HCT116 (cell line): Measurements from ENCODE around the gene FREY1. TPM values are rescaled to one million over a fixed set of nuclear protein-coding genes. Genes with fewer than 3 reads are reported as not detected.

Experiments
- ATAC-seq: fragments of 200-7000 bp; cut with Tn5 transposase; 2 replicates; pipeline ENCODE4 v1.9.1; 2020; ENCODE audit warnings: mild to moderate bottlenecking, moderate library complexity
- BruUV-seq: library from RNA; stranded (reverse); fragments of 400-500 nt; replicated peaks from 2 replicates; lab custom pipeline; 2021; lab: Mats Ljungman, UMichigan
- CTCF ChIA-PET: fragments of 300-600 bp; sonication (Branson Sonifier 250); formaldehyde crosslinking; loops from one replicate; lab custom pipeline; 2021; ENCODE audit warnings: antibody characterized with exemption; lab: Charles Lee
- POLR2A ChIA-PET: fragments of 300-600, 350-600 bp; sonication (Branson Sonifier 250); formaldehyde crosslinking; loops from one replicate; lab custom pipeline; 2021; ENCODE audit warnings: antibody characterized with exemption; lab: Charles Lee
- RAD21 ChIA-PET, 2 experiments: fragments of 300-600 bp; sonication (Branson Sonifier 250); formaldehyde crosslinking; loops; one replicate each; lab custom pipeline; 2023; ENCODE audit warnings: low total read pairs in 2 of 2; ENCODE audit not compliant: uncharacterized antibody in 2 of 2, unreplicated experiment in 2 of 2, low non-redundant PET in 1 of 2; lab: Charles Lee
- DNase-seq: peaks from one replicate; pipeline ENCODE4 v3.0.0-alpha.2; 2010; ENCODE audit warnings: low read depth, low spot score
- H2AFZ ChIP-seq: fragments of 200-600 bp; shearing (Covaris generic), sonication (generic); 2 replicates; pipeline ENCODE4 v1.6.1; 2017; ENCODE audit warnings: low read depth, mixed run types, mixed read lengths, antibody characterized with exemption, low read length; ENCODE audit not compliant: poor library complexity, severe bottlenecking
- H3K27ac ChIP-seq: 2 replicates; pipeline ENCODE4 v1.5.1; 2012; ENCODE audit warnings: low read depth, low read length
- H3K27me3 ChIP-seq: fragments of 200-600 bp; sonication (generic); 2 replicates; pipeline ENCODE4 v1.6.1; 2016; ENCODE audit warnings: mixed run types, low read length, mixed read lengths; ENCODE audit not compliant: insufficient read depth
- H3K36me3 ChIP-seq, 2 experiments: fragments of 200-500 bp in 1 of 2; fragments of 200-600 bp in 1 of 2; sonication (Bioruptor generic) in 1 of 2; sonication (generic) in 1 of 2; 2 replicates each; pipeline versions ENCODE4 v1.5.1 to v1.6.1; 2014 to 2016; ENCODE audit warnings: low read length in 2 of 2, inconsistent platforms in 1 of 2, mixed read lengths in 1 of 2, mixed run types in 1 of 2; ENCODE audit not compliant: insufficient read depth in 2 of 2, control insufficient read depth in 1 of 2
- H3K4me1 ChIP-seq, 2 experiments: fragments of 200-600 bp in 1 of 2; sonication (generic) in 1 of 2; 2 replicates each; pipeline versions ENCODE4 v1.5.1 to v1.6.1; 2012 to 2017; ENCODE audit warnings: low read length in 2 of 2, inconsistent platforms in 1 of 2, mild to moderate bottlenecking in 1 of 2, mixed read lengths in 1 of 2, mixed run types in 1 of 2, moderate library complexity in 1 of 2; ENCODE audit not compliant: insufficient read depth in 2 of 2, control insufficient read depth in 1 of 2
- H3K4me2 ChIP-seq: fragments of 200-600 bp; sonication (generic); 2 replicates; pipeline ENCODE4 v1.6.1; 2017; ENCODE audit warnings: mixed run types, low read length, mixed read lengths
- H3K4me3 ChIP-seq, 2 experiments: fragments of 200-600 bp in 1 of 2; sonication (generic) in 1 of 2; replicated peaks in 1 of 2; 2 replicates each; pipeline ENCODE4 v1.5.1; 2011 to 2016; ENCODE audit warnings: low read length in 2 of 2, control low read depth in 1 of 2, low read depth in 1 of 2, mild to moderate bottlenecking in 1 of 2, mixed read lengths in 1 of 2, mixed run types in 1 of 2
- H3K79me2 ChIP-seq: fragments of 200-600 bp; sonication (generic); 2 replicates; pipeline ENCODE4 v1.6.1; 2017; ENCODE audit warnings: mild to moderate bottlenecking, mixed run types, low read length, moderate library complexity, mixed read lengths; ENCODE audit not compliant: insufficient read depth
- H3K9ac ChIP-seq: fragments of 200-600 bp; sonication (generic); 2 replicates; pipeline ENCODE4 v1.6.1; 2016; ENCODE audit warnings: low read length, mixed read lengths
- H3K9me2 ChIP-seq: fragments of 200-600 bp; sonication (generic), shearing (Covaris generic); 2 replicates; pipeline ENCODE4 v1.6.1; 2017; ENCODE audit warnings: mixed run types, mild to moderate bottlenecking, moderate library complexity; ENCODE audit not compliant: insufficient read depth
- H3K9me3 ChIP-seq, 2 experiments: fragments of 200-500 bp in 1 of 2; fragments of 200-600 bp in 1 of 2; sonication (Bioruptor generic) in 1 of 2; sonication (generic) in 1 of 2; 2 replicates each; pipeline ENCODE4 v1.6.1; 2014 to 2017; ENCODE audit warnings: low read length in 2 of 2, mixed read lengths in 2 of 2, inconsistent platforms in 1 of 2, low read depth in 1 of 2, mild to moderate bottlenecking in 1 of 2, mixed run types in 1 of 2, moderate library complexity in 1 of 2; ENCODE audit not compliant: control insufficient read depth in 1 of 2, insufficient read depth in 1 of 2
- H4K20me1 ChIP-seq: fragments of 200-600 bp; sonication (generic), shearing (Covaris generic); 2 replicates; pipeline ENCODE4 v1.6.1; 2017; ENCODE audit warnings: mixed run types, mild to moderate bottlenecking, moderate library complexity; ENCODE audit not compliant: insufficient read depth
- ATF3 ChIP-seq: IDR thresholded peaks from 2 replicates; pipeline ENCODE4 v1.6.1; 2012
- CBX3 ChIP-seq: IDR thresholded peaks from 2 replicates; pipeline ENCODE4 v1.6.1; 2012; ENCODE audit warnings: low read depth
- CTCF ChIP-seq, 3 experiments: fragments of 200-600 bp in 1 of 3; sonication (generic) in 1 of 3; IDR thresholded peaks in 2 of 3; conservative IDR thresholded peaks in 1 of 3; 2 replicates each; pipeline ENCODE4 v1.5.1; 2012 to 2017; ENCODE audit warnings: low read depth in 2 of 3, low read length in 2 of 3, antibody characterized with exemption in 1 of 3, borderline replicate concordance in 1 of 3, control low read depth in 1 of 3, mild to moderate bottlenecking in 1 of 3, mixed read lengths in 1 of 3, mixed run types in 1 of 3, moderate library complexity in 1 of 3; ENCODE audit not compliant: insufficient read depth in 1 of 3
- EGR1 ChIP-seq: IDR thresholded peaks from 2 replicates; pipeline ENCODE4 v1.6.1; 2012; ENCODE audit warnings: low read depth
- ELF1 ChIP-seq: IDR thresholded peaks from 2 replicates; pipeline ENCODE4 v1.6.1; 2012; ENCODE audit warnings: low read depth, borderline replicate concordance
- EZH2 ChIP-seq: fragments of 200-600 bp; sonication (generic); IDR thresholded peaks from 2 replicates; pipeline ENCODE4 v1.6.1; 2017; ENCODE audit warnings: antibody characterized with exemption, mixed run types
- FOSL1 ChIP-seq: IDR thresholded peaks from 2 replicates; pipeline ENCODE4 v1.6.1; 2012; ENCODE audit warnings: low read depth
- POLR2A ChIP-seq: IDR thresholded peaks from 2 replicates; pipeline ENCODE4 v1.7.0; 2011; ENCODE audit warnings: borderline replicate concordance; ENCODE audit not compliant: insufficient read depth, insufficient read length; ENCODE audit errors: extremely low read depth
- REST ChIP-seq: IDR thresholded peaks from 2 replicates; pipeline ENCODE4 v1.6.1; 2012; ENCODE audit warnings: low read depth
- SP1 ChIP-seq: IDR thresholded peaks from 2 replicates; pipeline ENCODE4 v1.6.1; 2012; ENCODE audit warnings: low read depth
- SRF ChIP-seq: IDR thresholded peaks from 2 replicates; pipeline ENCODE4 v1.6.1; 2012; ENCODE audit warnings: low read depth
- ZBTB33 ChIP-seq: IDR thresholded peaks from 2 replicates; pipeline ENCODE4 v1.6.1; 2011; ENCODE audit warnings: mild to moderate bottlenecking, low read length, moderate library complexity; ENCODE audit not compliant: insufficient replicate concordance; ENCODE audit errors: extremely low read depth
- ZFX ChIP-seq: fragments of 450-650 bp; IDR thresholded peaks from 2 replicates; pipeline ENCODE4 v1.6.1; 2017
- ZNF274 ChIP-seq: fragments of 200-500 bp; sonication (Bioruptor generic); IDR thresholded peaks from 2 replicates; pipeline ENCODE4 v1.6.1; 2014; ENCODE audit warnings: mild to moderate bottlenecking, low read depth, low read length, inconsistent platforms
- intact Hi-C: fragments of 100-400 bp; cut with micrococcal nuclease; formaldehyde crosslinking; loops from 2 replicates; pipeline ENCODE4 v1.10.0; 2022
- total RNA-seq: library from RNA; stranded (reverse); gene quantifications from one replicate; pipeline ENCODE4 v1.2.1, GENCODE V29; 2021; ENCODE audit not compliant: unreplicated experiment

FREY1 gene
- total RNA-seq, 1 experiment from 2014 or later = 0.96 TPM

- H3K79me2 ChIP-seq = no peaks in the 10 kb centered on the region
- DNase-seq = no peak
- no peaks in the 10 kb centered on the region for H3K27me3 ChIP-seq
- POLR2A ChIA-PET = no interaction called here
- H3K4me1 ChIP-seq = peaks cover 0 to 4% of the 10 kb centered on the region in 2 experiments; a peak in 1 of 4 replicates
- H3K9me3 ChIP-seq = no peaks in the 10 kb centered on the region
- no peaks in the 10 kb centered on the region for H4K20me1 ChIP-seq
- ATAC-seq = no peak
- peaks cover 9 to 15% of the 10 kb centered on the region in 2 experiments; a peak in 3 of 4 replicates for H3K36me3 ChIP-seq
- TF ChIP-seq CBX3 (no peak), ATF3 (no peak), ELF1 (no peak), ZNF274 (no peak), SP1 (no peak), SRF (no peak), POLR2A (no peak), CTCF (IDR thresholded peaks at IDR 0.05 in 2 of 3, conservative IDR thresholded peaks at IDR 0.05 in 1 of 3; ENCODE audit: borderline replicate concordance in 1 of 3, insufficient read depth in 1 of 3, low read depth in 2 of 3, low read length in 2 of 3) (no peak), EGR1 (no peak), ZBTB33 (no peak), REST (no peak), FOSL1 (no peak), ZFX (no peak), EZH2 (no peak)
- H3K4me3 ChIP-seq = no peak overlapping the region
- H2AFZ ChIP-seq = no peak overlapping the region
- no TSS peak for BruUV-seq
- CTCF ChIA-PET = no interaction called here
- H3K9me2 ChIP-seq = no peaks in the 10 kb centered on the region
- H3K27ac ChIP-seq = no peak overlapping the region
- RAD21 ChIA-PET = no interaction called here
- no peak overlapping the region for H3K9ac ChIP-seq
- intact Hi-C loops = no loop called here
- no peak overlapping the region for H3K4me2 ChIP-seq
These were observed 37.5 kb downstream of the FREY1 start for GRCh38 chr11:45869551-45869950.
